ENCODE results near the gene LHFPL3.

GRCh38 chr7:104327534-104327933 is 869 bp upstream of the LHFPL3 start:
- TF ChIP-seq, protein P1, sequence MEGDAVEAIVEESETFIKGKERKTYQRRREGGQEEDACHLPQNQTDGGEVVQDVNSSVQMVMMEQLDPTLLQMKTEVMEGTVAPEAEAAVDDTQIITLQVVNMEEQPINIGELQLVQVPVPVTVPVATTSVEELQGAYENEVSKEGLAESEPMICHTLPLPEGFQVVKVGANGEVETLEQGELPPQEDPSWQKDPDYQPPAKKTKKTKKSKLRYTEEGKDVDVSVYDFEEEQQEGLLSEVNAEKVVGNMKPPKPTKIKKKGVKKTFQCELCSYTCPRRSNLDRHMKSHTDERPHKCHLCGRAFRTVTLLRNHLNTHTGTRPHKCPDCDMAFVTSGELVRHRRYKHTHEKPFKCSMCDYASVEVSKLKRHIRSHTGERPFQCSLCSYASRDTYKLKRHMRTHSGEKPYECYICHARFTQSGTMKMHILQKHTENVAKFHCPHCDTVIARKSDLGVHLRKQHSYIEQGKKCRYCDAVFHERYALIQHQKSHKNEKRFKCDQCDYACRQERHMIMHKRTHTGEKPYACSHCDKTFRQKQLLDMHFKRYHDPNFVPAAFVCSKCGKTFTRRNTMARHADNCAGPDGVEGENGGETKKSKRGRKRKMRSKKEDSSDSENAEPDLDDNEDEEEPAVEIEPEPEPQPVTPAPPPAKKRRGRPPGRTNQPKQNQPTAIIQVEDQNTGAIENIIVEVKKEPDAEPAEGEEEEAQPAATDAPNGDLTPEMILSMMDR (conservative IDR thresholded peaks at IDR 0.05), result no peak
- TF ChIP-seq EZH2 (IDR thresholded peaks at IDR 0.05; ENCODE audit: low read depth), result no peak
